Ascending aorta (tissue), 2 donors: ENCODE results near the gene CLEC1B. TPM values are rescaled to one million over a fixed set of nuclear protein-coding genes. Genes with fewer than 3 reads are reported as not detected.
"Not testable (repeated sequence)": the region's sequence is repeated elsewhere in the genome, so short reads cannot be mapped to it uniquely, and the experiment has no call there.

ENCODE experiments used
- DNase-seq, 2 donors: peaks; one replicate each; pipeline ENCODE4 v3.0.0-alpha.2; 2019; ENCODE audit warnings: low spot score in 2 of 2
- H3K27ac ChIP-seq, 2 donors: fragments of 200-600 bp; sonication (generic); one replicate each; pipeline ENCODE4 v1.5.1; 2016 to 2017; ENCODE audit warnings: mild to moderate bottlenecking in 1 of 2
- H3K27me3 ChIP-seq: fragments of 200-600 bp; sonication (generic); one replicate; pipeline ENCODE4 v1.5.1; 2017
- H3K36me3 ChIP-seq, 2 donors: fragments of 200-600 bp; sonication (generic); one replicate each; pipeline ENCODE4 v1.5.1; 2016
- H3K4me1 ChIP-seq, 2 donors: fragments of 200-600 bp; sonication (generic); one replicate each; pipeline ENCODE4 v1.5.1; 2016 to 2017; ENCODE audit warnings: mild to moderate bottlenecking in 1 of 2
- H3K4me3 ChIP-seq, 2 donors: fragments of 200-600 bp; sonication (generic); one replicate each; pipeline ENCODE4 v1.5.1; 2016 to 2017; ENCODE audit warnings: mild to moderate bottlenecking in 1 of 2
- H3K9me3 ChIP-seq, 2 donors: fragments of 200-600 bp; sonication (generic); one replicate each; pipeline ENCODE4 v1.5.1; 2016
- intact Hi-C: fragments of 100-400 bp; cut with DNase I; formaldehyde crosslinking; loops from one replicate; pipeline ENCODE4 v1.15.1; 2023
- total RNA-seq: library from RNA; depleted of rRNA; stranded (reverse); fragments of >200 nt; gene quantifications from one replicate; pipeline ENCODE4 v1.1.0, GENCODE V29; 2016
- TF ChIP-seq, protein P1 (sequence below), 3 experiments: fragments of 200-600 bp in 2 of 3; fragments of 450-650 bp in 1 of 3; sonication (generic) in 2 of 3; IDR thresholded peaks; one replicate each; pipeline ENCODE4 v1.5.1; 2016 to 2019; ENCODE audit warnings: antibody characterized with exemption in 3 of 3, mild to moderate bottlenecking in 1 of 3, moderate library complexity in 1 of 3

The CLEC1B gene
- total RNA-seq, 1 donor from 2014 or later, result not detected

GRCh38 chr12:10001171-10001776 is 2.4 kb upstream of the CLEC1B start:
- no peaks in the 10 kb centered on the region for H3K27me3 ChIP-seq
- no peak overlapping the region for H3K4me3 ChIP-seq
- TF ChIP-seq, protein P1, sequence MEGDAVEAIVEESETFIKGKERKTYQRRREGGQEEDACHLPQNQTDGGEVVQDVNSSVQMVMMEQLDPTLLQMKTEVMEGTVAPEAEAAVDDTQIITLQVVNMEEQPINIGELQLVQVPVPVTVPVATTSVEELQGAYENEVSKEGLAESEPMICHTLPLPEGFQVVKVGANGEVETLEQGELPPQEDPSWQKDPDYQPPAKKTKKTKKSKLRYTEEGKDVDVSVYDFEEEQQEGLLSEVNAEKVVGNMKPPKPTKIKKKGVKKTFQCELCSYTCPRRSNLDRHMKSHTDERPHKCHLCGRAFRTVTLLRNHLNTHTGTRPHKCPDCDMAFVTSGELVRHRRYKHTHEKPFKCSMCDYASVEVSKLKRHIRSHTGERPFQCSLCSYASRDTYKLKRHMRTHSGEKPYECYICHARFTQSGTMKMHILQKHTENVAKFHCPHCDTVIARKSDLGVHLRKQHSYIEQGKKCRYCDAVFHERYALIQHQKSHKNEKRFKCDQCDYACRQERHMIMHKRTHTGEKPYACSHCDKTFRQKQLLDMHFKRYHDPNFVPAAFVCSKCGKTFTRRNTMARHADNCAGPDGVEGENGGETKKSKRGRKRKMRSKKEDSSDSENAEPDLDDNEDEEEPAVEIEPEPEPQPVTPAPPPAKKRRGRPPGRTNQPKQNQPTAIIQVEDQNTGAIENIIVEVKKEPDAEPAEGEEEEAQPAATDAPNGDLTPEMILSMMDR (IDR thresholded peaks at IDR 0.05), result no peak
- no peaks in the 10 kb centered on the region for H3K4me1 ChIP-seq
- no peak for DNase-seq
- H3K27ac ChIP-seq, result no peak overlapping the region
- intact Hi-C loops, result no loop called here
- no peaks in the 10 kb centered on the region for H3K9me3 ChIP-seq
- H3K36me3 ChIP-seq, result no peaks in the 10 kb centered on the region

- no peak overlapping the region for H3K27ac ChIP-seq
- DNase-seq, result no peak
- no peaks in the 10 kb centered on the region for H3K27me3 ChIP-seq
- H3K4me3 ChIP-seq, result no peak overlapping the region
- no peaks in the 10 kb centered on the region for H3K9me3 ChIP-seq
- no peaks in the 10 kb centered on the region for H3K4me1 ChIP-seq
- TF ChIP-seq, protein P1 (IDR thresholded peaks at IDR 0.05), result no peak
- H3K36me3 ChIP-seq, result no peaks in the 10 kb centered on the region
- intact Hi-C loops, result no loop called here
These were observed 6.6 kb downstream of the CLEC1B start for GRCh38 chr12:9992296-9992695.

GRCh38 chr12:9991876-9992275 is 7.0 kb downstream of the CLEC1B start:
- Histone ChIP-seq H3K27ac (no peak overlapping the region), H3K4me1 (no peaks in the 10 kb centered on the region), H3K9me3 (no peaks in the 10 kb centered on the region), H3K36me3 (no peaks in the 10 kb centered on the region), H3K27me3 (no peaks in the 10 kb centered on the region), H3K4me3 (no peak overlapping the region)
- DNase-seq, result no peak
- TF ChIP-seq, protein P1 (IDR thresholded peaks at IDR 0.05), result no peak
- intact Hi-C loops, result no loop called here

GRCh38 chr12:9980126-9980525 is 18.8 kb downstream of the CLEC1B start:
- H3K9me3 ChIP-seq, result no peaks in the 10 kb centered on the region
- H3K27me3 ChIP-seq, result no peaks in the 10 kb centered on the region
- no peaks in the 10 kb centered on the region for H3K36me3 ChIP-seq
- TF ChIP-seq, protein P1 (IDR thresholded peaks at IDR 0.05), result no peak
- H3K4me3 ChIP-seq, result no peak overlapping the region
- DNase-seq, result no peak
- intact Hi-C loops, result no loop called here
- no peaks in the 10 kb centered on the region for H3K4me1 ChIP-seq
- H3K27ac ChIP-seq, result no peak overlapping the region

- Histone ChIP-seq H3K27ac (no peak overlapping the region), H3K36me3 (no peaks in the 10 kb centered on the region), H3K4me3 (no peak overlapping the region), H3K27me3 (no peaks in the 10 kb centered on the region), H3K4me1 (no peaks in the 10 kb centered on the region), H3K9me3 (no peaks in the 10 kb centered on the region)
- TF ChIP-seq, protein P1 (IDR thresholded peaks at IDR 0.05), result no peak
- intact Hi-C loops, result no loop called here
- DNase-seq, result no peak
These were observed 21.0 kb downstream of the CLEC1B start for GRCh38 chr12:9977916-9978315.

- H3K4me1 ChIP-seq, DNase-seq, H3K9me3 ChIP-seq, intact Hi-C loops, H3K27me3 ChIP-seq, H3K36me3 ChIP-seq, H3K4me3 ChIP-seq, H3K27ac ChIP-seq: not testable (repeated sequence)
These were observed 22.3 kb downstream of the CLEC1B start for GRCh38 chr12:9976626-9977025.
